Left hindlimb (tissue), 1 donor: ENCODE measurements around the gene BAIAP2.
"Not testable (repeated sequence)": the region's sequence is repeated elsewhere in the genome, so short reads cannot be mapped to it uniquely, and the experiment has no call there.

Experiments used
- DNase-seq: peaks from one replicate; pipeline ENCODE4 v3.0.0-alpha.2; 2018

The BAIAP2 gene

GRCh38 chr17:81002013-81002384 is 33.0 kb upstream of the BAIAP2 start:
- DNase-seq = no peak

GRCh38 chr17:81002409-81003361 is 32.3 kb upstream of the BAIAP2 start:
- DNase-seq = peak; percentile 42

- DNase-seq = peak; percentile 49
Measured at GRCh38 chr17:81003711-81004475, 31.1 kb upstream of the BAIAP2 start.

GRCh38 chr17:81006891-81007290 is 28.1 kb upstream of the BAIAP2 start:
- DNase-seq = no peak

GRCh38 chr17:81008140-81008539 is 26.8 kb upstream of the BAIAP2 start:
- DNase-seq = no peak

- peak; percentile 45 for DNase-seq
Measured at GRCh38 chr17:81009136-81009535, 25.8 kb upstream of the BAIAP2 start.

GRCh38 chr17:81010935-81011334 is 24.0 kb upstream of the BAIAP2 start:
- no peak for DNase-seq

GRCh38 chr17:81011951-81012350 is 23.0 kb upstream of the BAIAP2 start:
- DNase-seq = peak; percentile 4

GRCh38 chr17:81012574-81013447 is 22.1 kb upstream of the BAIAP2 start:
- DNase-seq = peak; percentile 8

- peak; percentile 18 for DNase-seq
Measured at GRCh38 chr17:81013642-81014041, 21.3 kb upstream of the BAIAP2 start.

- DNase-seq = no peak
Measured at GRCh38 chr17:81015136-81015535, 19.8 kb upstream of the BAIAP2 start.

- no peak for DNase-seq
Measured at GRCh38 chr17:81016575-81016974, 18.4 kb upstream of the BAIAP2 start.

- DNase-seq = not testable (repeated sequence)
Measured at GRCh38 chr17:81017330-81017729, 17.6 kb upstream of the BAIAP2 start.

- DNase-seq = no peak
Measured at GRCh38 chr17:81018044-81018802, 16.7 kb upstream of the BAIAP2 start.

GRCh38 chr17:81019563-81020442 is 15.1 kb upstream of the BAIAP2 start:
- DNase-seq = no peak

GRCh38 chr17:81020443-81020766 is 14.5 kb upstream of the BAIAP2 start:
- no peak for DNase-seq

GRCh38 chr17:81020767-81021497 is 14.0 kb upstream of the BAIAP2 start:
- DNase-seq = peak; percentile 85

- DNase-seq = no peak
Measured at GRCh38 chr17:81021531-81022343, 13.2 kb upstream of the BAIAP2 start.

- DNase-seq = no peak
Measured at GRCh38 chr17:81022344-81022676, 12.6 kb upstream of the BAIAP2 start.
